Sigmoid colon (tissue), 4 donors: Measurements from ENCODE around the gene TAGLN2.

Experiments
- CTCF ChIP-seq, 4 experiments: fragments of 450-650 bp in 3 of 4; fragments of 200-600 bp in 1 of 4; IDR thresholded peaks; one replicate each; pipeline ENCODE4 v1.5.1; 2016 to 2019; ENCODE audit warnings: antibody characterized with exemption in 4 of 4, mild to moderate bottlenecking in 3 of 4, moderate library complexity in 2 of 4
- POLR2A ChIP-seq, 2 donors: fragments of 450-650 bp; IDR thresholded peaks; one replicate each; pipeline ENCODE4 v1.6.1; 2016; ENCODE audit warnings: antibody characterized with exemption in 2 of 2, mild to moderate bottlenecking in 2 of 2, moderate library complexity in 2 of 2
- POLR2AphosphoS5 ChIP-seq, 4 donors: sonication (generic); formaldehyde crosslinking; IDR thresholded peaks; one replicate each; pipeline ENCODE4 v1.6.1; 2017; ENCODE audit warnings: antibody characterized with exemption in 4 of 4

- TF ChIP-seq CTCF (IDR thresholded peaks at IDR 0.05) (no peak), POLR2A (IDR thresholded peaks at IDR 0.05) (no peak), POLR2AphosphoS5 (IDR thresholded peaks at IDR 0.05) (no peak)
Observed at GRCh38 chr1:159902541-159902940, 22.8 kb downstream of the TAGLN2 start.
